Gastrocnemius medialis (tissue), 4 donors: Measurements from ENCODE around the gene SERPINB1. TPM values are rescaled to one million over a fixed set of nuclear protein-coding genes. Genes with fewer than 3 reads are reported as not detected.

Experiments used
- ATAC-seq, 2 donors: fragments of 150-250 bp; one replicate each; pipeline ENCODE4 v1.9.1; 2016
- DNase-seq, 2 donors: peaks; one replicate each; pipeline ENCODE4 v3.0.0-alpha.2; 2019
- H3K27ac ChIP-seq, 4 donors: fragments of 200-600 bp; sonication (generic); 1 replicate in 1 of 4; 2 replicates in 3 of 4; pipeline ENCODE4 v1.5.1; 2016 to 2018; ENCODE audit warnings: mild to moderate bottlenecking in 2 of 4, moderate library complexity in 1 of 4
- H3K27me3 ChIP-seq, 3 donors: fragments of 200-600 bp; sonication (generic) in 2 of 3; 1 replicate in 1 of 3; 2 replicates in 2 of 3; pipeline versions ENCODE4 v1.5.1 to v1.6.0; 2016 to 2019; ENCODE audit warnings: mild to moderate bottlenecking in 1 of 3, moderate library complexity in 1 of 3
- H3K36me3 ChIP-seq, 2 donors: fragments of 200-600 bp; sonication (generic) in 1 of 2; one replicate each; pipeline ENCODE4 v1.5.1; 2017 to 2018
- H3K4me1 ChIP-seq, 2 donors: fragments of 200-600 bp; sonication (generic) in 1 of 2; one replicate each; pipeline ENCODE4 v1.5.1; 2016 to 2017; ENCODE audit warnings: mild to moderate bottlenecking in 2 of 2
- H3K4me3 ChIP-seq, 4 donors: fragments of 200-600 bp; sonication (generic) in 3 of 4; 1 replicate in 1 of 4; 2 replicates in 3 of 4; pipeline ENCODE4 v1.5.1; 2016 to 2019; ENCODE audit warnings: mild to moderate bottlenecking in 2 of 4
- H3K9me3 ChIP-seq, 3 donors: fragments of 200-600 bp; sonication (generic) in 2 of 3; 1 replicate in 1 of 3; 2 replicates in 2 of 3; pipeline ENCODE4 v1.5.1; 2016 to 2019
- POLR2A ChIP-seq, 2 donors: fragments of 450-650 bp; IDR thresholded peaks; one replicate each; pipeline ENCODE4 v1.6.1; 2017; ENCODE audit warnings: antibody characterized with exemption in 2 of 2, mild to moderate bottlenecking in 2 of 2, moderate library complexity in 2 of 2
- in situ Hi-C, 4 donors: fragments of 200-750 bp; cut with MboI; loops; one replicate each; pipeline versions ENCODE4 v1.15.0 to v1.8.0; 2017; ENCODE audit warnings: low sequenced_read_pairs in 4 of 4
- intact Hi-C: fragments of 100-400 bp; cut with DNase I; formaldehyde crosslinking; loops from one replicate; pipeline ENCODE4 v1.15.1; 2023; ENCODE audit warnings: low total_unique reads
- total RNA-seq, 4 donors: library from RNA; depleted of rRNA; stranded (reverse); fragments of >200 nt; gene quantifications; one replicate each; pipeline versions ENCODE4 v1.1.0 to v1.2.3, GENCODE V29; 2016
- TF ChIP-seq, protein P1 (sequence below), 5 experiments: fragments of 450-650 bp in 3 of 5; fragments of 200-600 bp in 2 of 5; sonication (generic) in 2 of 5; IDR thresholded peaks in 4 of 5; conservative IDR thresholded peaks in 1 of 5; 1 replicate in 4 of 5; 2 replicates in 1 of 5; pipeline ENCODE4 v1.5.1; 2016 to 2019; ENCODE audit warnings: antibody characterized with exemption in 5 of 5, mild to moderate bottlenecking in 3 of 5, moderate library complexity in 3 of 5

The SERPINB1 gene
- total RNA-seq, 4 donors from 2014 or later: 14.0 to 29.9 (median 24.9) TPM

DNA sequence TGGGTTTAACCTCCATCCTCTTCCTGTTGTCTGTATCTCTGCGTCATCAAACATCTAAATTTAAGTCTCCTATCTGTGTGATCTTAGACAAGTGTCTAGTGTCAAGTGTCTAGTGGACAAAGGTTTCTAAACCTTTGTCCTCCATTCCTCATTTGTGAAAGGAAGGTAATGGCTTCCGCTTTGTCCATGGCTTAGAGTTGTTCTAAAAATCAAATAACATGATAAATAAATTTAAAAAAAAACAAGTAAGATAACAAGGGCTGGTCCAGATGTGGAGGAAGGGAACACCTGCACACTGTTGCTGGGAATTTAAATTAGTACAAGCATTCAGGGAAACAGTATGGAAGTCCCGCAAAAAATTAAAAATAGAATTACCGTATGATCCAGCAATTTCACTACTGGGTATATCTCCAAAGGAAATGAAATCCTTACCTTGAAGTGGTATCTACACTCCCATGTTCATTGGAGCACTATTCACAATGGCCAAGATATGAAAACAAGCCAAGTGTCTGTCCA, 17.6 kb upstream of the SERPINB1 start:
- ATAC-seq (no peak), DNase-seq (no peak)
- peaks cover 3 to 12% of the 10 kb centered on the region in 2 donors for H3K4me1 ChIP-seq
- no peak overlapping the region for H3K4me3 ChIP-seq
- H3K36me3 ChIP-seq: no peaks in the 10 kb centered on the region
- H3K9me3 ChIP-seq: no peaks in the 10 kb centered on the region
- H3K27me3 ChIP-seq: no peaks in the 10 kb centered on the region
- TF ChIP-seq, protein P1, sequence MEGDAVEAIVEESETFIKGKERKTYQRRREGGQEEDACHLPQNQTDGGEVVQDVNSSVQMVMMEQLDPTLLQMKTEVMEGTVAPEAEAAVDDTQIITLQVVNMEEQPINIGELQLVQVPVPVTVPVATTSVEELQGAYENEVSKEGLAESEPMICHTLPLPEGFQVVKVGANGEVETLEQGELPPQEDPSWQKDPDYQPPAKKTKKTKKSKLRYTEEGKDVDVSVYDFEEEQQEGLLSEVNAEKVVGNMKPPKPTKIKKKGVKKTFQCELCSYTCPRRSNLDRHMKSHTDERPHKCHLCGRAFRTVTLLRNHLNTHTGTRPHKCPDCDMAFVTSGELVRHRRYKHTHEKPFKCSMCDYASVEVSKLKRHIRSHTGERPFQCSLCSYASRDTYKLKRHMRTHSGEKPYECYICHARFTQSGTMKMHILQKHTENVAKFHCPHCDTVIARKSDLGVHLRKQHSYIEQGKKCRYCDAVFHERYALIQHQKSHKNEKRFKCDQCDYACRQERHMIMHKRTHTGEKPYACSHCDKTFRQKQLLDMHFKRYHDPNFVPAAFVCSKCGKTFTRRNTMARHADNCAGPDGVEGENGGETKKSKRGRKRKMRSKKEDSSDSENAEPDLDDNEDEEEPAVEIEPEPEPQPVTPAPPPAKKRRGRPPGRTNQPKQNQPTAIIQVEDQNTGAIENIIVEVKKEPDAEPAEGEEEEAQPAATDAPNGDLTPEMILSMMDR (IDR thresholded peaks at IDR 0.05 in 4 of 5, conservative IDR thresholded peaks at IDR 0.05 in 1 of 5): no peak
- TF ChIP-seq POLR2A (IDR thresholded peaks at IDR 0.05): no peak
- peak overlapping the region in 3 of 4 donors; percentile 57 to 68 (median 64) for H3K27ac ChIP-seq
- in situ Hi-C loops (no loop called here), intact Hi-C loops (no loop called here)

GRCh38 chr6:2857580-2858337, 16.1 kb upstream of the SERPINB1 start:
- Histone ChIP-seq H3K9me3 (no peaks in the 10 kb centered on the region), H3K27me3 (no peaks in the 10 kb centered on the region), H3K4me3 (peak overlapping the region in 1 of 4 donors; percentile 40), H3K4me1 (peaks cover 6 to 19% of the 10 kb centered on the region in 2 donors), H3K36me3 (no peaks in the 10 kb centered on the region), H3K27ac (peak overlapping the region in 3 of 4 donors; percentile 57 to 68 (median 64))
- DNase-seq: no peak
- intact Hi-C loops (no loop called here), in situ Hi-C loops (no loop called here)
- no peak for ATAC-seq
- TF ChIP-seq POLR2A (IDR thresholded peaks at IDR 0.05): no peak
- TF ChIP-seq, protein P1 (IDR thresholded peaks at IDR 0.05 in 4 of 5, conservative IDR thresholded peaks at IDR 0.05 in 1 of 5): no peak

- intact Hi-C loops: no loop called here
- no peak for ATAC-seq
- no peaks in the 10 kb centered on the region for H3K9me3 ChIP-seq
- DNase-seq: no peak
- H3K27me3 ChIP-seq: no peaks in the 10 kb centered on the region
- TF ChIP-seq, protein P1 (IDR thresholded peaks at IDR 0.05 in 4 of 5, conservative IDR thresholded peaks at IDR 0.05 in 1 of 5): no peak
- no peak for TF ChIP-seq POLR2A (IDR thresholded peaks at IDR 0.05)
- in situ Hi-C loops: no loop called here
- H3K27ac ChIP-seq: peak overlapping the region in 2 of 4 donors; percentile 57 to 68
- peaks cover 6 to 19% of the 10 kb centered on the region in 2 donors for H3K4me1 ChIP-seq
- no peaks in the 10 kb centered on the region for H3K36me3 ChIP-seq
- no peak overlapping the region for H3K4me3 ChIP-seq
These were observed 15.5 kb upstream of the SERPINB1 start for GRCh38 chr6:2857185-2857579.

GRCh38 chr6:2855061-2855519, 13.4 kb upstream of the SERPINB1 start:
- H3K9me3 ChIP-seq: no peaks in the 10 kb centered on the region
- peaks cover 6 to 19% of the 10 kb centered on the region in 2 donors for H3K4me1 ChIP-seq
- peak overlapping the region; percentile 43 to 78 (median 66) for H3K27ac ChIP-seq
- TF ChIP-seq, protein P1 (IDR thresholded peaks at IDR 0.05 in 4 of 5, conservative IDR thresholded peaks at IDR 0.05 in 1 of 5): no peak
- peak in 1 of 2 donors; percentile 11 for TF ChIP-seq POLR2A (IDR thresholded peaks at IDR 0.05)
- in situ Hi-C loops (no loop called here), intact Hi-C loops (loop anchor here (2.0 kb wide), 1 partner anchor 64 kb away; no protein-coding TSS in a partner anchor)
- peak overlapping the region; percentile 9 to 59 (median 40) for H3K4me3 ChIP-seq
- H3K27me3 ChIP-seq: no peaks in the 10 kb centered on the region
- H3K36me3 ChIP-seq: no peaks in the 10 kb centered on the region
- ATAC-seq (peak in 1 of 2 donors; percentile 31), DNase-seq (no peak)
